Head of caudate nucleus (tissue), 42 donors: ENCODE measurements around the gene LCN9.

Experiments used
- DNase-seq, 42 donors: peaks; one replicate each; pipeline versions ENCODE4 v3.0.0 to v3.0.0-alpha.2; 2020 to 2021; ENCODE audit warnings: mixed read lengths in 7 of 42
- intact Hi-C: fragments of 100-400 bp; cut with DNase I; formaldehyde crosslinking; loops from one replicate; pipeline ENCODE4 v1.15.0; 2022

Gene LCN9

GRCh38 chr9:135707252-135708138 is 44.4 kb downstream of the LCN9 start:
- DNase-seq: peak in 1 of 42 donors; percentile 25
- intact Hi-C loops: no loop called here

GRCh38 chr9:135708164-135708563 is 45.1 kb downstream of the LCN9 start:
- intact Hi-C loops: no loop called here
- DNase-seq: no peak

GRCh38 chr9:135711391-135711790 is 48.3 kb downstream of the LCN9 start:
- intact Hi-C loops: no loop called here
- no peak for DNase-seq

GRCh38 chr9:135711881-135712280 is 48.8 kb downstream of the LCN9 start:
- intact Hi-C loops: no loop called here
- no peak for DNase-seq

GRCh38 chr9:135712613-135713295 is 49.6 kb downstream of the LCN9 start:
- no peak for DNase-seq
- intact Hi-C loops: no loop called here

GRCh38 chr9:135714242-135715055 is 51.3 kb downstream of the LCN9 start:
- intact Hi-C loops: no loop called here
- no peak for DNase-seq

GRCh38 chr9:135715056-135715595 is 52.0 kb downstream of the LCN9 start:
- intact Hi-C loops: no loop called here
- peak in 1 of 42 donors; percentile 14 for DNase-seq

- intact Hi-C loops: no loop called here
- no peak for DNase-seq
These were observed 52.9 kb downstream of the LCN9 start for GRCh38 chr9:135716045-135716444.
